Spleen (tissue), 11 donors: ENCODE measurements around the gene POLR3B. TPM values are rescaled to one million over a fixed set of nuclear protein-coding genes. Genes with fewer than 3 reads are reported as not detected.

ENCODE experiments used
- DNase-seq: peaks from one replicate; pipeline ENCODE4 v3.0.0-alpha.2; 2020
- H3K27ac ChIP-seq, 8 donors: fragments of 200-600 bp; sonication (generic) in 7 of 8; 1 replicate in 4 of 8; 2 replicates in 4 of 8; pipeline versions ENCODE4 v1.5.0 to v1.8.0; 2016 to 2021; ENCODE audit warnings: inconsistent platforms in 4 of 8, mild to moderate bottlenecking in 4 of 8, moderate library complexity in 1 of 8
- H3K27me3 ChIP-seq, 7 donors: fragments of 200-600 bp; sonication (generic) in 6 of 7; replicated peaks in 1 of 7; 1 replicate in 4 of 7; 2 replicates in 3 of 7; pipeline versions ENCODE4 v1.5.0 to v1.8.0; 2016 to 2021; ENCODE audit warnings: inconsistent platforms in 3 of 7, mild to moderate bottlenecking in 1 of 7
- H3K36me3 ChIP-seq, 6 donors: fragments of 200-600 bp; sonication (generic) in 5 of 6; 1 replicate in 4 of 6; 2 replicates in 2 of 6; pipeline versions ENCODE4 v1.5.0 to v1.8.0; 2016 to 2021; ENCODE audit warnings: inconsistent platforms in 2 of 6
- H3K4me1 ChIP-seq, 6 donors: fragments of 200-600 bp; sonication (generic) in 5 of 6; 1 replicate in 3 of 6; 2 replicates in 3 of 6; pipeline versions ENCODE4 v1.5.0 to v1.8.0; 2016 to 2021; ENCODE audit warnings: inconsistent platforms in 3 of 6
- H3K4me3 ChIP-seq, 8 donors: fragments of 200-600 bp; sonication (generic) in 7 of 8; 1 replicate in 4 of 8; 2 replicates in 4 of 8; pipeline versions ENCODE4 v1.5.0 to v1.8.0; 2016 to 2021; ENCODE audit warnings: inconsistent platforms in 4 of 8, mild to moderate bottlenecking in 4 of 8, moderate library complexity in 2 of 8
- H3K9me3 ChIP-seq, 8 donors: fragments of 200-600 bp; sonication (generic) in 7 of 8; 1 replicate in 4 of 8; 2 replicates in 4 of 8; pipeline versions ENCODE4 v1.5.0 to v1.8.0; 2016 to 2021; ENCODE audit warnings: inconsistent platforms in 4 of 8
- CTCF ChIP-seq, 11 experiments: fragments of 200-600 bp in 7 of 11; fragments of 450-650 bp in 4 of 11; sonication (generic) in 4 of 11; IDR thresholded peaks in 8 of 11; conservative IDR thresholded peaks in 3 of 11; 1 replicate in 7 of 11; 2 replicates in 4 of 11; pipeline versions ENCODE4 v1.4.0 to v1.8.0; 2016 to 2021; ENCODE audit warnings: antibody characterized with exemption in 11 of 11, inconsistent platforms in 4 of 11, mild to moderate bottlenecking in 1 of 11
- POLR2A ChIP-seq, 3 donors: fragments of 450-650 bp; IDR thresholded peaks; one replicate each; pipeline ENCODE4 v1.5.1; 2017; ENCODE audit warnings: antibody characterized with exemption in 3 of 3, mild to moderate bottlenecking in 1 of 3
- POLR2AphosphoS5 ChIP-seq, 3 donors: sonication (generic); formaldehyde crosslinking; IDR thresholded peaks; one replicate each; pipeline ENCODE4 v1.5.1; 2017; ENCODE audit warnings: antibody characterized with exemption in 3 of 3
- WGBS, 5 donors: extraction: QIAGEN DNeasy Blood & Tissue Kit in 3 of 5; methylation state at CpG; one replicate each; pipeline versions ENCODE4 v1.1.5 to v1.1.7; 2013 to 2018; 5-methylcytosine and 5-hydroxymethylcytosine counted together
- intact Hi-C: fragments of 100-400 bp; cut with DNase I; formaldehyde crosslinking; loops from one replicate; pipeline ENCODE4 v1.15.0; 2023; ENCODE audit warnings: low total_unique reads
- polyA plus RNA-seq, 3 donors: library from polyadenylated mRNA; stranded (reverse); fragments of 200-250 nt; gene quantifications; one replicate each; pipeline ENCODE4 v1.2.1, GENCODE V29; 2013
- total RNA-seq, 7 donors: library from RNA; depleted of rRNA in 3 of 7; stranded (reverse); fragments of >200 nt in 3 of 7; fragmentation: NEBNext Ultra II Directional in 4 of 7; extraction: Animal tissue kit (Norgen Biotek cat#: 25700) in 4 of 7; gene quantifications; one replicate each; pipeline versions ENCODE4 v1.1.0 to v1.2.1, GENCODE V29; 2016 to 2021
- donor health status: healthy with polysubstance abuse.
- donor health status: DM: no; HTN: no; CAD: no; lungs with moderate emphysema.
- donor health status: DM: no; HTN: no; CAD: no.
- donor health status: Bipolar disorder and iron deficiency.
- donor health status: healthy.
- donor health status: DM: no; HTN: no; CAD: no.
- donor health status: DM: yes; HTN: yes; CAD: no.

POLR3B gene
- total and polyA plus RNA-seq, 10 donors = 1.9 to 10.0 (median 5.6) TPM

GRCh38 chr12:106415134-106415533 is 57.6 kb downstream of the POLR3B start:
- H3K4me3 ChIP-seq = no peak overlapping the region
- no peaks in the 10 kb centered on the region for H3K9me3 ChIP-seq
- DNase-seq = no peak
- intact Hi-C loops = no loop called here
- no peak overlapping the region for H3K27ac ChIP-seq
- no peaks in the 10 kb centered on the region for H3K27me3 ChIP-seq
- no peak for TF ChIP-seq POLR2A (IDR thresholded peaks at IDR 0.05)
- TF ChIP-seq POLR2AphosphoS5 (IDR thresholded peaks at IDR 0.05) = no peak
- no peak for TF ChIP-seq CTCF (IDR thresholded peaks at IDR 0.05 in 8 of 11, conservative IDR thresholded peaks at IDR 0.05 in 3 of 11)
- H3K4me1 ChIP-seq = no peaks in the 10 kb centered on the region
- peaks cover 0 to 73% (median 19%) of the 10 kb centered on the region in 6 donors for H3K36me3 ChIP-seq

GRCh38 chr12:106416273-106416672 is 58.7 kb downstream of the POLR3B start:
- no peak for TF ChIP-seq CTCF (IDR thresholded peaks at IDR 0.05 in 8 of 11, conservative IDR thresholded peaks at IDR 0.05 in 3 of 11)
- no peak for TF ChIP-seq POLR2A (IDR thresholded peaks at IDR 0.05)
- no peak for TF ChIP-seq POLR2AphosphoS5 (IDR thresholded peaks at IDR 0.05)
- no peak overlapping the region for H3K4me3 ChIP-seq
- H3K9me3 ChIP-seq = no peaks in the 10 kb centered on the region
- no peaks in the 10 kb centered on the region for H3K4me1 ChIP-seq
- H3K27me3 ChIP-seq = no peaks in the 10 kb centered on the region
- peaks cover 0 to 70% (median 12%) of the 10 kb centered on the region in 6 donors for H3K36me3 ChIP-seq
- no peak overlapping the region for H3K27ac ChIP-seq
- 88 to 100% (median 96%) methylated on average over 2 of the region's 2 CpGs for WGBS, 5 donors
- no peak for DNase-seq
- intact Hi-C loops = no loop called here

- Histone ChIP-seq H3K9me3 (no peaks in the 10 kb centered on the region), H3K4me1 (no peaks in the 10 kb centered on the region), H3K27me3 (no peaks in the 10 kb centered on the region), H3K27ac (no peak overlapping the region), H3K4me3 (no peak overlapping the region), H3K36me3 (peaks cover 0 to 53% (median 10%) of the 10 kb centered on the region in 6 donors)
- no peak for TF ChIP-seq CTCF (IDR thresholded peaks at IDR 0.05 in 8 of 11, conservative IDR thresholded peaks at IDR 0.05 in 3 of 11)
- TF ChIP-seq POLR2A (IDR thresholded peaks at IDR 0.05) = no peak
- TF ChIP-seq POLR2AphosphoS5 (IDR thresholded peaks at IDR 0.05) = no peak
- intact Hi-C loops = no loop called here
- DNase-seq = no peak
- WGBS, 5 donors = 88 to 93% (median 93%) methylated on average over 7 of the region's 7 CpGs
Observed at GRCh38 chr12:106417926-106418910, 60.7 kb downstream of the POLR3B start.

GRCh38 chr12:106418970-106419369 is 61.4 kb downstream of the POLR3B start:
- no peak for DNase-seq
- no peak overlapping the region for H3K27ac ChIP-seq
- no peak overlapping the region for H3K4me3 ChIP-seq
- TF ChIP-seq POLR2A (IDR thresholded peaks at IDR 0.05) = no peak
- TF ChIP-seq POLR2AphosphoS5 (IDR thresholded peaks at IDR 0.05) = no peak
- TF ChIP-seq CTCF (IDR thresholded peaks at IDR 0.05 in 8 of 11, conservative IDR thresholded peaks at IDR 0.05 in 3 of 11) = no peak
- 36 to 54% (median 53%) methylated on average over 1 of the region's 1 CpG for WGBS, 5 donors
- H3K27me3 ChIP-seq = no peaks in the 10 kb centered on the region
- peaks cover 0 to 47% (median 10%) of the 10 kb centered on the region in 6 donors for H3K36me3 ChIP-seq
- no peaks in the 10 kb centered on the region for H3K9me3 ChIP-seq
- intact Hi-C loops = no loop called here
- H3K4me1 ChIP-seq = no peaks in the 10 kb centered on the region
